Measurements from ENCODE around the gene ERBB2.

DNA sequence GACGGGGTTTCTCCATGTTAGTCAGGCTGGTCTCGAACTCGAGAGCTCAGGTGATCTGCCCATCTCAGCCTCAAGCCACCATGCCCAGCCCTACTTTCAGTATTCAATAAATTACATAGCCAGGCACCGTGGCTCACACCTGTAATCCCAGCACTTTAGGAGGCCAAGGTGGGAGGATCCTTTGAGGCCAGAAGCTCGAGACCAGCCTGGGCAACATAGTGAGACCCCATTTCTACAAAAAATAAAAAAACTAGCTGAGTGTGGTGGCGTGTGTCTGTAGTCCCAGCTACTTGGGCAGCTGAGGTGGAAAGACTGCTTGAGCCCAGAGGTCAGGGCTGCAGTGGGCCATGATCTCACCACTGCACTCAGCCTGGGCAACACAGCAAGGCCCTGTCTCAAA is 22.2 kb downstream of the ERBB2 start:
- TF ChIP-seq POLR2A (IDR thresholded peaks at IDR 0.05) (no peak), POLR2AphosphoS5 (IDR thresholded peaks at IDR 0.05) (no peak), EP300 (IDR thresholded peaks at IDR 0.05) (no peak)
- TF ChIP-seq, protein P1, sequence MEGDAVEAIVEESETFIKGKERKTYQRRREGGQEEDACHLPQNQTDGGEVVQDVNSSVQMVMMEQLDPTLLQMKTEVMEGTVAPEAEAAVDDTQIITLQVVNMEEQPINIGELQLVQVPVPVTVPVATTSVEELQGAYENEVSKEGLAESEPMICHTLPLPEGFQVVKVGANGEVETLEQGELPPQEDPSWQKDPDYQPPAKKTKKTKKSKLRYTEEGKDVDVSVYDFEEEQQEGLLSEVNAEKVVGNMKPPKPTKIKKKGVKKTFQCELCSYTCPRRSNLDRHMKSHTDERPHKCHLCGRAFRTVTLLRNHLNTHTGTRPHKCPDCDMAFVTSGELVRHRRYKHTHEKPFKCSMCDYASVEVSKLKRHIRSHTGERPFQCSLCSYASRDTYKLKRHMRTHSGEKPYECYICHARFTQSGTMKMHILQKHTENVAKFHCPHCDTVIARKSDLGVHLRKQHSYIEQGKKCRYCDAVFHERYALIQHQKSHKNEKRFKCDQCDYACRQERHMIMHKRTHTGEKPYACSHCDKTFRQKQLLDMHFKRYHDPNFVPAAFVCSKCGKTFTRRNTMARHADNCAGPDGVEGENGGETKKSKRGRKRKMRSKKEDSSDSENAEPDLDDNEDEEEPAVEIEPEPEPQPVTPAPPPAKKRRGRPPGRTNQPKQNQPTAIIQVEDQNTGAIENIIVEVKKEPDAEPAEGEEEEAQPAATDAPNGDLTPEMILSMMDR (IDR thresholded peaks at IDR 0.05) = no peak

All from upper lobe of left lung (tissue), 4 donors.